ENCODE measurements around the gene IDE. TPM values are rescaled to one million over a fixed set of nuclear protein-coding genes. Genes with fewer than 3 reads are reported as not detected.

Gene IDE
- total RNA-seq, 1 donor from 2014 or later: 14.1 TPM

DNA sequence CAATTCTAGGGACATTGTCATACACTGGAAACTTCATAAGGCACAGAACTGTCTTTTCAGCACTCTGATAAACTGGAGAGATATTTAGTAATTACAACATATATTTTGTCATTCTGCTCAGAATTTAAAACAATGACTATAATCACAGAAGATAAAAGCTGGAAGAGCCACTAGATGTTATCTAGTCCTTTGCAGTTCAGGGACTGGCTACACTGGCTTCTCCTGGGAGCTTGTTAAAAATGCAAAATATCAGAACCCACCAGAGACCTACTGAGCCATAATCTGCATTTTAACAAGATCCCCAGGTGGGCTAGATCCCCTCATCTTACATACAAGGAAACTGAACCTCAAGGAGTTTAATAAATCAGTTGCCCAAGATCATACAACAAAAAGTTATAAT lies 32.3 kb downstream of the IDE start:
- Histone ChIP-seq H3K27me3 (ENCODE audit: control insufficient read depth in 3 of 3, insufficient read depth in 3 of 3, low read length in 3 of 3) (no peaks in the 10 kb centered on the region), H3K4me1 (ENCODE audit: control insufficient read depth in 3 of 3, insufficient read depth in 3 of 3, low read length in 3 of 3) (peaks cover 0 to 5% (median 3%) of the 10 kb centered on the region in 3 donors), H3K9me3 (ENCODE audit: control insufficient read depth in 3 of 3, low read length in 3 of 3) (no peaks in the 10 kb centered on the region), H3K27ac (ENCODE audit: low read depth, low read length) (no peak overlapping the region), H3K36me3 (ENCODE audit: control insufficient read depth in 3 of 3, insufficient read depth in 3 of 3, low read length in 3 of 3) (peaks cover 0 to 5% (median 0%) of the 10 kb centered on the region in 3 donors), H3K9ac (ENCODE audit: low read depth in 1 of 3, low read length in 3 of 3) (no peak overlapping the region), H3K4me3 (ENCODE audit: low read length in 3 of 3) (no peak overlapping the region)

DNA sequence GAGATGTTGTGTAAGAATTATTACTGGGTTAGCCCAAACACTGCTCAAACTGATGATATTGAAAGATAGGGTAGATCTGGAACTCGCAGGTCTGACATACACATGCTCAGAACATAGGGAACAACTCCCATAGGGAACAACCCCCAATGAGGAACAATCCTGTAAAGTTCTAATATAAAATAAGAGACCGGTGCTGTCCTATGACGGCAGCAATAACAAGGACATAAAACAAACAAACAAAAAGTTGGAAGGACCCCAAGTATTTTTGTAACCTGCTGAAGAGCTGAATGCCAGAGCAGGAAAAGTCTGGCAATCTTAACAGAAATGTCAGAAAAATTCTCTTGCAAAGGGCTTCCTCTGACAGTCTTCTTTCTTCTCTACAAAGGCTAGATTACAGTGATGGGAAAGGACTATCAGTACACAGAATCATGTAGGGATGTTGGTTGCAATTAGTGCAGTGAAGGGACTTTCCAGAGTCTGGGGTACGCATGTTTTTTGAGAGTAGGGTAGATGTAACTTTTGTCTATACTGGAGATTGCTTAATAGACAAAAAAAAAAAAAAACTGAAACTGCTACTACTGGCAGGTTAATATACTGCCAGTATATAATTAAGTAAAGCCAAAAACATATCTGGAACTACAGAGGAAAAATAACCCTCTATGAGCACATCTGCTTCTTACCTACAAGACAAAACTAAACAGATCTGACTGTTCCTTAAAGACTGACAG lies 35.5 kb downstream of the IDE start:
- Histone ChIP-seq H3K27ac (ENCODE audit: low read depth, low read length) (no peak overlapping the region), H3K9me3 (ENCODE audit: control insufficient read depth in 3 of 3, low read length in 3 of 3) (no peaks in the 10 kb centered on the region), H3K27me3 (ENCODE audit: control insufficient read depth in 3 of 3, insufficient read depth in 3 of 3, low read length in 3 of 3) (no peaks in the 10 kb centered on the region), H3K4me1 (ENCODE audit: control insufficient read depth in 3 of 3, insufficient read depth in 3 of 3, low read length in 3 of 3) (peaks cover 0 to 5% (median 3%) of the 10 kb centered on the region in 3 donors), H3K9ac (ENCODE audit: low read depth in 1 of 3, low read length in 3 of 3) (no peak overlapping the region), H3K36me3 (ENCODE audit: control insufficient read depth in 3 of 3, insufficient read depth in 3 of 3, low read length in 3 of 3) (peaks cover 0 to 14% (median 11%) of the 10 kb centered on the region in 3 donors), H3K4me3 (ENCODE audit: low read length in 3 of 3) (no peak overlapping the region)

DNA sequence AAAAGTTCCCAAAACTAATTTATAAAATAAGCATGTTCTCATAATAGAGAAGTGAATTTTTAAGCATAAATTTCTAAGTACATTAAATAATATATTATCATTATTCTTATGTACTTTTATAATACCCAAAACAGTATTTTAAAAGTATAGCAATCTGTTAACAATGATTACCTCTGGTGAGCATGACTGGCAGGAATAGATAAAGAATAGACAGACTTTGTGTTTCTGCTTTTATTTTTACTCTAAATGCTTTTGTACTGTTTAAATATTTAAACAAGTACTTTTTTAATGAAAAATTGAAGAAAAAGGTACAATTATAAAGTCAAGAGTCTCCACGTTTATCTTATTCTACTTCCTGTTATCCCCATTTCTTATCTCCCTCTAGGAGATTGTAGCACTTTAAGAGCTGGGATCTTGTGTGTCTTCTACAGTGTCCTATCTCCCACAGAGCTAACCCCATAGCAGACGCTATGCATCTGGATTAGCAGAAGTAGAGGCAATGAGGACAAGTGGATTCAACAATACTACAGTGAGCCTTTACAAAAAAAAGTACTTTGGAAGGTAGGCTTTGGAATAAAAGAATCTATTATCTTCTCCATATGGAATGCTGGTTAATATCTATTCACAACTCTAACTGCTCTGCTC lies 42.9 kb downstream of the IDE start:
- Histone ChIP-seq H3K9ac (ENCODE audit: low read depth in 1 of 3, low read length in 3 of 3) (no peak overlapping the region), H3K36me3 (ENCODE audit: control insufficient read depth in 3 of 3, insufficient read depth in 3 of 3, low read length in 3 of 3) (peaks cover 11 to 46% (median 27%) of the 10 kb centered on the region in 3 donors), H3K9me3 (ENCODE audit: control insufficient read depth in 3 of 3, low read length in 3 of 3) (no peaks in the 10 kb centered on the region), H3K27ac (ENCODE audit: low read depth, low read length) (no peak overlapping the region), H3K4me3 (ENCODE audit: low read length in 3 of 3) (no peak overlapping the region), H3K4me1 (ENCODE audit: control insufficient read depth in 3 of 3, insufficient read depth in 3 of 3, low read length in 3 of 3) (no peaks in the 10 kb centered on the region), H3K27me3 (ENCODE audit: control insufficient read depth in 3 of 3, insufficient read depth in 3 of 3, low read length in 3 of 3) (no peaks in the 10 kb centered on the region)

DNA sequence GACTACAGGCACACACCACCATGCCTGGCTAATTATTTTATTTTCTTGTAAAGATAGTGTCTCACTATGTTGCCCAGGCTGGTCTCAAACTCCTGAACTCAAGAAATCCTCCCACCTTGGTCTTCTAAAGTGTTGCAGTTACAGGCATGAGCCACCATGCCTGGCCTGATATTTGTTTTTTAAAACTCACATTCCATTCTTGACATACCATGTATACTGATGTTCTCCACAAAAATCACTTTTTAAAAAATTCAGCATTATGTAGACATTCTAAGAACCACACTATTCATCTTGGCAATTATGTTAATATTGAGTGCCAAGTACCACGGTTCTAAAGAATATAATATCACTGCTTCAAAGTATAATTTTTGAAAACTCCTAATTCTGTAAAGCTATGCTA lies 43.5 kb downstream of the IDE start:
- H3K27me3 ChIP-seq (ENCODE audit: control insufficient read depth in 3 of 3, insufficient read depth in 3 of 3, low read length in 3 of 3): no peaks in the 10 kb centered on the region
- H3K27ac ChIP-seq (ENCODE audit: low read depth, low read length): no peak overlapping the region
- no peaks in the 10 kb centered on the region for H3K4me1 ChIP-seq (ENCODE audit: control insufficient read depth in 3 of 3, insufficient read depth in 3 of 3, low read length in 3 of 3)
- H3K9me3 ChIP-seq (ENCODE audit: control insufficient read depth in 3 of 3, low read length in 3 of 3): no peaks in the 10 kb centered on the region
- H3K36me3 ChIP-seq (ENCODE audit: control insufficient read depth in 3 of 3, insufficient read depth in 3 of 3, low read length in 3 of 3): peaks cover 11 to 44% (median 25%) of the 10 kb centered on the region in 3 donors
- no peak overlapping the region for H3K9ac ChIP-seq (ENCODE audit: low read depth in 1 of 3, low read length in 3 of 3)
- H3K4me3 ChIP-seq (ENCODE audit: low read length in 3 of 3): no peak overlapping the region

DNA sequence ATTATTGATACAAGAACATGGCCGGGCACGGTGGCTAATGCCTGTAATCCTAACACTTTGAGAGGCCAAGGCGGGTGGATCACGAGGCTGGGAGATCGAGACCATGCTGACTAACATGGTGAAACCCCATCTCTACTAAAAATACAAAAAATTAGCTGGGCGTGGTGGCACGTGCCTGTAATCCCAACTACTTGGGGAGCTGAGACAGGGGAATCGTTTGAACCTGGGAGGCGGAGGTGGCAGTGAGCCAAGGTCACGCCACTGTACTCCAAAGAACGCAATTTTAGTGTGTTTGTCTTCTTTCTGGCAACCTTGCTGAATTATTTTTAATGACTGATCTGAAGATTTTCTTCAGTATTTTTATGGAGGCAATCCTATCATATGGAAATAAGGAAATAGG lies 46.2 kb downstream of the IDE start:
- no peak overlapping the region for H3K4me3 ChIP-seq (ENCODE audit: low read length in 3 of 3)
- no peaks in the 10 kb centered on the region for H3K9me3 ChIP-seq (ENCODE audit: control insufficient read depth in 3 of 3, low read length in 3 of 3)
- peaks cover 8 to 28% (median 16%) of the 10 kb centered on the region in 3 donors for H3K36me3 ChIP-seq (ENCODE audit: control insufficient read depth in 3 of 3, insufficient read depth in 3 of 3, low read length in 3 of 3)
- no peak overlapping the region for H3K9ac ChIP-seq (ENCODE audit: low read depth in 1 of 3, low read length in 3 of 3)
- no peaks in the 10 kb centered on the region for H3K27me3 ChIP-seq (ENCODE audit: control insufficient read depth in 3 of 3, insufficient read depth in 3 of 3, low read length in 3 of 3)
- no peak overlapping the region for H3K27ac ChIP-seq (ENCODE audit: low read depth, low read length)
- H3K4me1 ChIP-seq (ENCODE audit: control insufficient read depth in 3 of 3, insufficient read depth in 3 of 3, low read length in 3 of 3): no peaks in the 10 kb centered on the region

DNA sequence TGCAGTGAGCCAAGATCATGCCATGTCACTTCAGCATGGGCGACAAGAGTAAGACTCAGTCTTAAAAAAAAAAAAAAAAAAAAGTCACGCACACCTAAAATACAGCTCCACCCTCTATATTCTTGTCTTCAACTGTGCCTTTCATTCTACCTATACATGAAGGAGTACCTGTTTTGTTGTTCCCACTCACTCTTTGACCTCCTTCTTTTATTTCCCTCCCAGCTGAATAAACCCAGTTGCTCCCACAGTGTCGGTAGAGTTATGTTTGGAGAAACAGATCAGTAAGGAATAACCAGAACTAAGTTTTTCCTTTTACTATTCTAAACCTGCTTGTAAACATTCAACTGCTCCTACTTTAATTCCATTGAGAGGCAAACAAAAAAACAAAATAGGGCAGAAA lies 50.3 kb downstream of the IDE start:
- Histone ChIP-seq H3K9me3 (ENCODE audit: control insufficient read depth in 3 of 3, low read length in 3 of 3) (no peaks in the 10 kb centered on the region), H3K4me1 (ENCODE audit: control insufficient read depth in 3 of 3, insufficient read depth in 3 of 3, low read length in 3 of 3) (no peaks in the 10 kb centered on the region), H3K27ac (ENCODE audit: low read depth, low read length) (no peak overlapping the region), H3K4me3 (ENCODE audit: low read length in 3 of 3) (no peak overlapping the region), H3K9ac (ENCODE audit: low read depth in 1 of 3, low read length in 3 of 3) (no peak overlapping the region), H3K36me3 (ENCODE audit: control insufficient read depth in 3 of 3, insufficient read depth in 3 of 3, low read length in 3 of 3) (peaks cover 0 to 6% (median 0%) of the 10 kb centered on the region in 3 donors), H3K27me3 (ENCODE audit: control insufficient read depth in 3 of 3, insufficient read depth in 3 of 3, low read length in 3 of 3) (no peaks in the 10 kb centered on the region)

DNA sequence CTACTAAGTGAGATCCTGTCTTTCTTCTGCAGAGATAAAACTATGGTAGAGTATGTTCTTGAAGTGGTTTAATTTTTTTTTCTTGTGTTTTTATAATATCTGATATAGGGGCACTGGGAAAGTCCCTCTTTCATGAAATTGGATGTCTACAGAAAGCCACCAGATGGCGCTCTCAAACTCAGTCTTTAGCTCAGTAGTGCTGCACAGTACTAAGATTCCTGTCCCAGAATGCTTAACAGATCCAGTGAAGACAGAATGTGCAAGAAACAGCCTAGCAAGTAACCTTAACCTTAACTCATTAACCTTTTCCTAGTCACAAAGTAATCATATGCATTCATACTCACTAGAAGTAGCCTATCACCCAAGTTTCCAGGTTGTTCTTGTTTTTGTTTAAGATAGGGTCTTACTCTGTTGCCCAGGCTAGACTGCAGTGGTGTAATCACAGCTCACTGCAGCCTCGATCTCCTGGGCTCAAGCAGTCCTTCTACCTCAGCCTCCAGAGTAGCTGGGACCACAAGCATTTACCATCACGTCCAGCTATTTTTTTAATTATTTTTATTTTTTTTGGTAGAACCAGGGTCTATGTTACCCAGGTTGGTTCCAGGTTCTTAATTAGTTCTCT lies 56.7 kb downstream of the IDE start:
- no peak overlapping the region for H3K27ac ChIP-seq (ENCODE audit: low read depth, low read length)
- no peak overlapping the region for H3K9ac ChIP-seq (ENCODE audit: low read depth in 1 of 3, low read length in 3 of 3)
- no peaks in the 10 kb centered on the region for H3K9me3 ChIP-seq (ENCODE audit: control insufficient read depth in 3 of 3, low read length in 3 of 3)
- no peaks in the 10 kb centered on the region for H3K4me1 ChIP-seq (ENCODE audit: control insufficient read depth in 3 of 3, insufficient read depth in 3 of 3, low read length in 3 of 3)
- no peaks in the 10 kb centered on the region for H3K27me3 ChIP-seq (ENCODE audit: control insufficient read depth in 3 of 3, insufficient read depth in 3 of 3, low read length in 3 of 3)
- peaks cover 0 to 4% (median 0%) of the 10 kb centered on the region in 3 donors for H3K36me3 ChIP-seq (ENCODE audit: control insufficient read depth in 3 of 3, insufficient read depth in 3 of 3, low read length in 3 of 3)
- H3K4me3 ChIP-seq (ENCODE audit: low read length in 3 of 3): no peak overlapping the region

DNA sequence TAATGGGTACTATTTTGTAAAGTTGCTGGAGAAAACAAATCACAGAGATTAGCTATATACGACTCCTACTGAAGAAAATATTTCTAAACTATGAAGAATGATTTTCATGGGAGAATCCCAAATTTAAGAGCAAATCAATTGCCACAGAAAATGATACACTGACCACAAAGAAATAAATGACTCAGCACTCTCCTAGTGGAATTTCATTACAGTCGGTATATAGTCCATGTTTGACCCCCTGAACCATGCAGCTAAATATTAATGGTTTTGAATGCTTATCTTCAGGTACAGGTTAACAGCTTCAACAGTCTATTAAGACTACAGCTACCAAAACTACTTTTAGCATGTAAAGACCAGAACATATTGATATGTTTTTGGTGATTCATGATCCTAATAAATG lies 65.0 kb downstream of the IDE start:
- peaks cover 8 to 33% (median 22%) of the 10 kb centered on the region in 3 donors for H3K36me3 ChIP-seq (ENCODE audit: control insufficient read depth in 3 of 3, insufficient read depth in 3 of 3, low read length in 3 of 3)

DNA sequence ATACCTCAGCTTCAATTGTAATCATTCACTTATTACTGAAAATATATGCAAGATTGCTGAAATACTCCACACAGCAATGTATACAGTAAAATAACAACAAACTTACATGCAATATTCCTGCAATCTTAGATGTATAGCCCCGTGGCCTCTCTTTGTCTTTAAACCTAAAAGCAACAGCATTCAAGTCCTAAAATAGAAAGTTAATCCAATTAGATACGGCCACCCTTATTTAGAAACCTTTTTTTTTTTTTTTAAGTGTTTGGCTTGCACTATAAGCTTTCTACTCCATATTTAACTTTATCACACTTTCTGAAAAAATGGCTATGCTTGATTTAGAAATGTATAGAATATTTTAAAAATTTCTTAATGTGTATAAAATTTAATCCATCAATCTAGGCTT lies 67.6 kb downstream of the IDE start:
- Histone ChIP-seq H3K4me1 (ENCODE audit: control insufficient read depth in 3 of 3, insufficient read depth in 3 of 3, low read length in 3 of 3) (no peaks in the 10 kb centered on the region), H3K9ac (ENCODE audit: low read depth in 1 of 3, low read length in 3 of 3) (no peak overlapping the region), H3K4me3 (ENCODE audit: low read length in 3 of 3) (no peak overlapping the region), H3K27ac (ENCODE audit: low read depth, low read length) (no peak overlapping the region), H3K36me3 (ENCODE audit: control insufficient read depth in 3 of 3, insufficient read depth in 3 of 3, low read length in 3 of 3) (peaks cover 8 to 37% (median 29%) of the 10 kb centered on the region in 3 donors), H3K9me3 (ENCODE audit: control insufficient read depth in 3 of 3, low read length in 3 of 3) (no peaks in the 10 kb centered on the region), H3K27me3 (ENCODE audit: control insufficient read depth in 3 of 3, insufficient read depth in 3 of 3, low read length in 3 of 3) (no peaks in the 10 kb centered on the region)

More for the DNA sequence above, 65.0 kb downstream of the IDE start:
- no peak overlapping the region for H3K9ac ChIP-seq (ENCODE audit: low read depth in 1 of 3, low read length in 3 of 3)
- H3K27ac ChIP-seq (ENCODE audit: low read depth, low read length): no peak overlapping the region
- no peaks in the 10 kb centered on the region for H3K4me1 ChIP-seq (ENCODE audit: control insufficient read depth in 3 of 3, insufficient read depth in 3 of 3, low read length in 3 of 3)
- no peaks in the 10 kb centered on the region for H3K27me3 ChIP-seq (ENCODE audit: control insufficient read depth in 3 of 3, insufficient read depth in 3 of 3, low read length in 3 of 3)
- no peak overlapping the region for H3K4me3 ChIP-seq (ENCODE audit: low read length in 3 of 3)
- H3K9me3 ChIP-seq (ENCODE audit: control insufficient read depth in 3 of 3, low read length in 3 of 3): no peaks in the 10 kb centered on the region

DNA sequence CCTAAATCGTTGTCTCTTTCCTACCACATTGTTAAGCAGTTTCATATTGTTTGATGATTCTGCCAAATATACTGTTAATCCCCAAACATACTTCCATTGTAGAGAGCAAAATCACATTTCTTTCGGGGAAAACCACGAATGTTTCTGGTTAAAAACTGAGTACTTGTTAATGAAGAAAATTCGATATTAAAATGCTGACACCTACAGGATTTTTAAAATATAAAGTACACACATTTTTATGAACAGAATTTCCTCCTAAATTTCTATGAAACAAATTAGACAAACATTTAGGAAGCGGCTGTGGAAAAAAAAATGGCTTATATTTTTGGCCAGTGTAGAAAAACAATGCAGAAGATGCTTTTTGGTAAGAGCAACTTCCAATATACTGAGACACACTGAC lies 68.8 kb downstream of the IDE start:
- Histone ChIP-seq H3K36me3 (ENCODE audit: control insufficient read depth in 3 of 3, insufficient read depth in 3 of 3, low read length in 3 of 3) (peaks cover 8 to 40% (median 29%) of the 10 kb centered on the region in 3 donors), H3K9ac (ENCODE audit: low read depth in 1 of 3, low read length in 3 of 3) (no peak overlapping the region), H3K9me3 (ENCODE audit: control insufficient read depth in 3 of 3, low read length in 3 of 3) (no peaks in the 10 kb centered on the region), H3K27me3 (ENCODE audit: control insufficient read depth in 3 of 3, insufficient read depth in 3 of 3, low read length in 3 of 3) (no peaks in the 10 kb centered on the region), H3K4me1 (ENCODE audit: control insufficient read depth in 3 of 3, insufficient read depth in 3 of 3, low read length in 3 of 3) (no peaks in the 10 kb centered on the region), H3K4me3 (ENCODE audit: low read length in 3 of 3) (no peak overlapping the region), H3K27ac (ENCODE audit: low read depth, low read length) (no peak overlapping the region)

Measured in skeletal muscle tissue (tissue), 4 donors.